ENCODE measurements around the gene TGFBRAP1.

TGFBRAP1 gene

GRCh38 chr2:105313877-105314276, 15.7 kb downstream of the TGFBRAP1 start:
- no peak for DNase-seq

DNA sequence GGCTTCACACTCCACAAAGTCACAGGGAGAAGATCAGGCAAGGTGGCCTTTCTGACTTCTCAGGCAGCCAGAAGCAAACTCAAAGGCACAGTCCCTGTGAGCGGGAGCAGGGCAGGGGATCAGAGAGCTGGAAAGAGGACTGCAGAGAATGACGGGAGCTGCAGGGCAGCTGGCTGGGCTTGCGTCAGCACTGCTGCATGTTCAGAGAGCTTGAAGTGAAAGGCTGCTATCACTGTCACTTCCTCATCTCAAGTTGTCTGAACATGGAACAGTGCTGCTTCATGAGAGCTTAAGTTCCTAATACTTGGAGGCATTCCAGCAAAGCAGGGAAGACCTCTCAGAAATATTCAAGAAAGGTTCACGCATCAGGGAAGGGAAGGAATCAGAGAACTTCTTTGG, 20.4 kb downstream of the TGFBRAP1 start:
- no peak for DNase-seq

- no peak for DNase-seq
These were observed 21.0 kb downstream of the TGFBRAP1 start for GRCh38 chr2:105308382-105309146.

DNA sequence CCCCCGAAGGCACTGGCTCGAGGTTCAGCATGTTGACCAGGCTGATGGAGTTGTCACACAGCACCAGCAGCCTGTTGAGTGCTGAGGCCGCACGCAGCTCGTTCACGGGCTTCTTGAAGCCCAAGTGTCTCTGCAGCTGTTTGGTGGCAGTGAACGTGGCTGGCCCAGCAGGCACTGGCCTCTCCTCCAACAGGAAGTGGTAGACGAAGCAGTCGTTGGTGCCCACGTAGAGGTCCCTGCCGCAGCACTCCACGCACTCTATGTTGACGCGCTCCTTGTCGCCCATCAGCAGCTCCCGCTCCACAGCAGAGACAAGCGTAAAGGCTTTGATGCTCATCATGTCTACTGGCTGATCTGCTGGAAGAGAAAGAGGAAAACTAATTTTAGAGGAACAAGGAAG, 21.6 kb downstream of the TGFBRAP1 start:
- no peak for DNase-seq

DNA sequence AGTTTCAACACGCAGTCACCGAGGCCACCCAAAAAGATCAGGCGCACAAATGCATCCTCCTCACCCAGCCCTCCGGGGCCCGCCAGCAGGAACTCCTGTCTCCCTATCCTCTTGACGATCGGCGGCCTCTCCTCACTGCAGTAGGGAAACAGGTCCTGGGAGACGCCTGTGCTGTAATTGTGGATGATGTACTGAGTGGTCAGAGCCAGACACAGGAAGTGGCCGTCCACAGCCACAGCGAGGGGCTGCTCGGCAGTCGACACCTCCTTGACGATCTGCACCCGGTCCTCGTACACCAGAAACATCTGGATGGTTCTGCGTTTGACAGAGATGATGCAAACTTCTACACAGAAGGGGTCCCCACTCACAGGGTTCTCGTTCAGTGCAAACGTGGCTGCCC, 22.0 kb downstream of the TGFBRAP1 start:
- DNase-seq: no peak

- DNase-seq: no peak
These were observed 22.4 kb downstream of the TGFBRAP1 start for GRCh38 chr2:105307146-105307545.

GRCh38 chr2:105301646-105302045, 27.9 kb downstream of the TGFBRAP1 start:
- no peak for DNase-seq

DNA sequence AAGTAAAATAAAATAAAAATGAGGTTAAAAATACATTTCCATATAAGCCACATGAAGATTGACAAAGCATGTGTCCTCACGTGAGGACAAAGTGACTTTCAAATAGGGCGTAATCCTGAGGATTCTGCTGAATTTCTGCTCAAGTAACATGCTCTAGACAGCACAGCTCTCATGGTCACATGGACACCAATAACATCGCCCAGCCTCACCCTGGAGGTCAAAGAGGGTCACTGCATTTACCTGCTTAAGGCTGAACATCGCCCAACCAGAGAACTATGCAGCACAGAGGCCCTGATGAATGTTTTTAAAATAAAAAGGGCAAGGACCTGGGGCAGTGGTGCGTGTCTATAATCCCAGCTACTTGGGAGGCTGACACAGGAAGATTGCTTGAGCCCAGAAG, 30.2 kb downstream of the TGFBRAP1 start:
- no peak for DNase-seq

DNA sequence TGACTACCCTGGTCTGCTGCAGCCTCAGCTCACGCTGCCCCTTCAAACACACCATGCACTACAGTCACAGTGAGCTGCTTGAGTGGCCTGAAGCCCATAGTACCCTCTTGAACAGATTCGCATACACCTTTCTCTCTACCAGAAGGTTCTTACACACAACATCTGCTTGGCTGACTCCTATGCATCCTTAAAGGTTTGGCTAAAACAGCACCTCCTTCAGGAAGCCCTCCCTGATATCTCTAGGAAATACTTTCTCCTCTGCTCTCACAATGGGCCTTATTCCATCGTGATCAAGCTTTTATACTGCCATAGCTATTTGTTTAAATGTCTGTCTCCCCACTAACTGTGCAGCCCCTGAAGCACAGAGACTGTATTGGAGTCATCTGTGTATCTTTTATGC, 31.5 kb downstream of the TGFBRAP1 start:
- no peak for DNase-seq

GRCh38 chr2:105297216-105297615, 32.3 kb downstream of the TGFBRAP1 start:
- DNase-seq: no peak

GRCh38 chr2:105296017-105296611, 33.4 kb downstream of the TGFBRAP1 start:
- DNase-seq: no peak

DNA sequence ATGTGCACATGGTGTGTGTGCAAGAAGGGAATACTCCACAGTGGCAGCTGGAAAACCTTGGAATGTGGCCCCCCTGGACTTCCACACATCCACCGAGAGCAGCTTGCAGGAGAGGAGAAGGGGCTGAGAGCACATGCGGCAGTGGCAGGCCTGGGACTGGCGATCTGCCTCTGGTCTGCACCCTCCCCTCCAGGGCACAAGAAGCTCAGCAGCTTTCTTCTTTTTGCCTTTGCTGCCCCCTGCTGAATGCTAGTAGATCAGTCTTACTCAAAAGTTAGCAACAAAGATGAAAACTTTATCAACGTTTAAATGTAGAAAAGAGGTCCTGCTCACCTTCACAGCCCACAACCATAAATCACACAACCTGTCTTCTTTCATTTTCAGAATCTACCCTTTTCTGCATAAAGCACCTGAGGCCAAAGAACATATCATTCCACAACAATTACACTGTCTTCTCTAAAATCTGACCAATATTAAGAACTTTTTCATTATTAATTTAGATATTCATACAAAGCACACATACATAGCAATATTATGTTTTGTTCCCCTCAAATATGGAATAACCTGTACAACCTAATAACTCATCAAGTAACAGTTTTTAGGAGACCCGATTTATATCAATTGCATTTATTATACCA, 34.6 kb downstream of the TGFBRAP1 start:
- DNase-seq: peak; percentile 49

DNA sequence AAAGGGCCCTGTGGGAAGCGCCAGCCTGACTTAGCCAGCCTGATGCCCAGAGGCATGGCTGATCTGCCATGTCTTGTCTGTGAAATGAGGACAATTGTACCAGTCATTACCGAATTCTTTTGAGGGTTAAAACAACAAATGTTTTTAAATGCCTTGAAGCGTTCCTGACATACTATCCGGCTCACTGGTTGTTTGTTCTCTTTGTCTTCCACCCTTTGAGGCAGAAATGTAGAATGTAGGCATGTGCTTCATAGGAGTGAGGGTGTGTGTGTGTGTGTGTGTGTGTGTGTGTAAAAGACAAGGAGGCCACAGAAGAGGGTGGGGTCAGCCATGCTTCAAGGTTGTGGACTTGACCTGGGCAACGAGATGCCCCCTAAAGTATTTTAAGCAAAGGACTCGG, 35.5 kb downstream of the TGFBRAP1 start:
- DNase-seq: no peak

GRCh38 chr2:105291981-105292380, 37.6 kb downstream of the TGFBRAP1 start:
- no peak for DNase-seq

DNA sequence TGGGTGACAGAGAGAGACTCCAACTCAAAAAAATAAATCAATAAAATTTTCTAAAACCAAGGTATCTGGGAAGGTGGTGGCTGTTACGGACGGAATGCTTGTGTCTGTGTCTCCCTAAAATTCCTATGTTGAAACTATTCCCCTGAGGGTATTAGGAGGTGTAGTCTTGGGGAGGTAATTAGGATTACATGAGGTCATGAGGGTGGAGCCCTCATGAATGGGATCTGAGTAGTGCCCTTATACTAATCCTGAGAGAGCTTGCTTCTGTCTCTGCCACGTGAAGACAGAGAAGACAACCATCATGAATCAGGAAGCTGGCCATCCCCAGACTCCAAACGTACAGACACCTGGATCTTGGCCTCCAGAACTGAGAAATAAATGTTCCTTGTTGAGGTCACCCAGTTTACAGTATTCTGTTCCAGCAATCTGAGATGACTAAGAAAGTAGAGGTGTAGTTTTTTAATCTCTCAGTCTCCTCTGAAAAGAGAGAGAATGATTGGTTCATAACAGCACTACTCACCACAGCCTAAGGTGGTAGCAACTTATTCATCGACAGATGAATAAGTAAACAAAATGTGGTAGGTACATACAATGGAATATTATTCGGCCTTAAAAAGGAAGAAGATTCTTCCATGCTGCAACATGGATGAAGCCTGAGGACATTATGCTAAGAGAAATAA, 38.4 kb downstream of the TGFBRAP1 start:
- no peak for DNase-seq

- DNase-seq: no peak
These were observed 41.4 kb downstream of the TGFBRAP1 start for GRCh38 chr2:105288133-105288532.

- peak; percentile 33 for DNase-seq
These were observed 41.8 kb downstream of the TGFBRAP1 start for GRCh38 chr2:105287692-105288091.

DNA sequence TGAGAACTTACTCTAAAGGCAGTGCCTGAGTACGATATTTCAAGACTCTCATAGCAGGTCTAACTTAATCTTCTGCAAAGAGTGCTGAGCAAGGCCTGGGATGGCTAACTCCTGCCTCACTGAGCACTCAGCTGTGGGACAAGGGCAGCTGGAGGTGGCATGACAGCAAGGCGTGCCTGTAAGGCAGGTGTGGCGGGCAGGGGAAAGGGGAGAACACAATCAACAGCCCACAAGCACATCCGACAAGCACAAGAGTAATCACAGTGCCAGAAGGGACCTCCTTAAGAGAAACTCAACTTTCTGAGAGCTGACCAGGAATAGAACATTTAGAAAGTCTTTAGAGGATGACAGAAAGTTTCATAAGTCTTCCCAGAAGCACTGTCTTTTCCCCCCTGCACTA, 46.0 kb downstream of the TGFBRAP1 start:
- no peak for DNase-seq

- no peak for DNase-seq
These were observed 49.3 kb downstream of the TGFBRAP1 start for GRCh38 chr2:105280281-105280680.

DNA sequence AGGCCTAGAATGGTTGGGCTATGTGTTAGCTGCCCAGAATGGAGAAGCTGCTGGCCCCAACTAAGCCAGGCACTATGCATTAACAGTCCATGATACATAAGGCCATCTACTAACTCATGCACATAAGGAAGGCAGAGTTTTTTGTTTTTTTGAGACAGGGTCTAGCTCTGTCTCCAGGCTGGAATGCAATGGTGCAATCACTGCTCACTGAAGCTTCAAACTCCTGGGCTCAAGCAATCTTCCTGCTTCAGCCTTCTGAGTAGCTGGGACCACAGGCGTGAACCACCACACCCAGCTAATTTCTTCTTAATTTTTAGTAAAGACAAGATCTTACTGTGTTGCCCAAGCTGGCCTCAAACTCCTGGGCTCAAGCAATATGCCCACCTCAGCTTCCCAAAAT, 50.4 kb downstream of the TGFBRAP1 start:
- no peak for DNase-seq

DNA sequence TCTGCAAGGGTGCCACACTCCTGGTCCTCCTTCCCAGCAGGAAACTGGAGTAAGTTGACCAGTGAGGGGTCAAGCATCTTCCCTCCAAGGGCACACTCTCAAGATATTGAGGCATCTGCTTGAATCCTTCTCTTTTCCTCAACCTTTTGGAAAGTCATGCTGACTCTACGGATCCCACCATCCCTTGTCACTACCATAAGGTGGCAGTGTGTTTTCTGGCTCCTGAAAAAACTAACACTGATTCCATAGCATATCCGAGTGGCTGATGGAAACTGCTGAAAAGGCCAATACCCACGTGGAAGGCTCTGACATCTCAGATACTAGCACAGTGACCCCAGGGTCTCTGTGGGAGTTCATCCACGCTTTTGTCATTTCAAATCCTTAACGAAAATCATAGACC, 50.9 kb downstream of the TGFBRAP1 start:
- DNase-seq: no peak

GRCh38 chr2:105274046-105274445, 55.5 kb downstream of the TGFBRAP1 start:
- no peak for DNase-seq

GRCh38 chr2:105272176-105272575, 57.4 kb downstream of the TGFBRAP1 start:
- DNase-seq: no peak

All from RPMI8226 (cell line).